ENCODE measurements around the gene POLD1. TPM values are rescaled to one million over a fixed set of nuclear protein-coding genes. Genes with fewer than 3 reads are reported as not detected.
"Not testable (repeated sequence)": the region's sequence is repeated elsewhere in the genome, so short reads cannot be mapped to it uniquely, and the experiment has no call there.

The POLD1 gene
- total and polyA plus RNA-seq, 7 experiments from 2014 or later: 26.0 to 110 (median 40.8) TPM

- DNase-seq (peak in 1 of 9 donors; percentile 21), ATAC-seq (no peak)
- Histone ChIP-seq H3K27ac (ENCODE audit: low read depth, low read length) (peak overlapping the region; percentile 75), H3K36me3 (ENCODE audit: control insufficient read depth in 2 of 3, insufficient read depth in 3 of 3, low read length in 3 of 3) (peaks cover 0 to 38% (median 9%) of the 10 kb centered on the region in 3 experiments), H3K4me3 (ENCODE audit: low read length) (peak overlapping the region; percentile 74), H3K9me3 (ENCODE audit: control insufficient read depth in 2 of 3, low read length in 3 of 3) (no peaks in the 10 kb centered on the region), H3K4me1 (ENCODE audit: control insufficient read depth in 2 of 2, insufficient read depth in 2 of 2, low read length in 2 of 2) (peaks cover 3 to 7% of the 10 kb centered on the region in 2 donors), H3K27me3 (ENCODE audit: control insufficient read depth in 2 of 2, insufficient read depth in 2 of 2, low read length in 2 of 2) (no peaks in the 10 kb centered on the region)
- H3K9me3 Mint-ChIP-seq: peaks cover 0 to 8% (median 0%) of the 10 kb centered on the region in 11 donors
- intact Hi-C loops (cut with micrococcal nuclease): loop anchor here (1.0 to 10.0 kb wide), 17 partner anchors 9 to 980 kb away; partner anchors contain the start of genes NR1H2 (in 2 of the 2), CLDND2 (in 1 of the 2), CLEC11A (in 1 of the 2) and CTU1 (in 1 of the 2)
- peak overlapping the region in 8 of 9 donors; percentile 83 to 97 (median 94) for H3K27ac Mint-ChIP-seq
- H3K4me3 Mint-ChIP-seq: peak overlapping the region; percentile 91 to 99 (median 94)
- no peaks in the 10 kb centered on the region for H3K27me3 Mint-ChIP-seq
- CTCF ChIA-PET: no interaction called here
- H3K36me3 Mint-ChIP-seq: peaks cover 2 to 15% (median 11%) of the 10 kb centered on the region in 5 donors
- POLR2A ChIA-PET: interaction anchor here (1.0 to 2.0 kb wide), 8 partner anchors 9 to 126 kb away, joined by 3 to 11 read pairs (median 6); partner anchors contain the start of genes JOSD2 and NR1H2
- peaks cover 16 to 42% (median 31%) of the 10 kb centered on the region in 7 donors for H3K4me1 Mint-ChIP-seq
Measured at GRCh38 chr19:50384685-50385535, 763 bp downstream of the POLD1 start.

GRCh38 chr19:50387176-50387867, 3.2 kb downstream of the POLD1 start:
- peaks cover 3 to 7% of the 10 kb centered on the region in 2 donors for H3K4me1 ChIP-seq (ENCODE audit: control insufficient read depth in 2 of 2, insufficient read depth in 2 of 2, low read length in 2 of 2)
- H3K27me3 Mint-ChIP-seq: no peaks in the 10 kb centered on the region
- intact Hi-C loops (cut with micrococcal nuclease): loop anchor here (10.0 kb wide), 2 partner anchors 337 to 977 kb away; partner anchors contain the start of genes CLDND2 (in 1 of the 2), CLEC11A (in 1 of the 2) and ETFB (in 1 of the 2)
- H3K27ac Mint-ChIP-seq: peak overlapping the region in 3 of 9 donors; percentile 4 to 62 (median 38)
- H3K27ac ChIP-seq (ENCODE audit: low read depth, low read length): no peak overlapping the region
- ATAC-seq: no peak
- no peaks in the 10 kb centered on the region for H3K9me3 ChIP-seq (ENCODE audit: control insufficient read depth in 2 of 3, low read length in 3 of 3)
- no peak for DNase-seq
- H3K4me3 ChIP-seq (ENCODE audit: low read length): no peak overlapping the region
- peaks cover 0 to 18% (median 5%) of the 10 kb centered on the region in 5 donors for H3K36me3 Mint-ChIP-seq
- peak overlapping the region in 1 of 10 donors; percentile 12 for H3K4me3 Mint-ChIP-seq
- ChIA-PET CTCF (no interaction called here), POLR2A (no interaction called here)
- H3K4me1 Mint-ChIP-seq: peaks cover 16 to 38% (median 31%) of the 10 kb centered on the region in 7 donors
- peaks cover 0 to 8% (median 0%) of the 10 kb centered on the region in 11 donors for H3K9me3 Mint-ChIP-seq
- H3K36me3 ChIP-seq (ENCODE audit: control insufficient read depth in 2 of 3, insufficient read depth in 3 of 3, low read length in 3 of 3): peaks cover 0 to 14% (median 0%) of the 10 kb centered on the region in 3 experiments
- H3K27me3 ChIP-seq (ENCODE audit: control insufficient read depth in 2 of 2, insufficient read depth in 2 of 2, low read length in 2 of 2): no peaks in the 10 kb centered on the region

- peak overlapping the region in 1 of 10 donors; percentile 12 for H3K4me3 Mint-ChIP-seq
- Histone ChIP-seq H3K27ac (ENCODE audit: low read depth, low read length) (no peak overlapping the region), H3K36me3 (ENCODE audit: control insufficient read depth in 2 of 3, insufficient read depth in 3 of 3, low read length in 3 of 3) (peaks cover 0 to 10% (median 0%) of the 10 kb centered on the region in 3 experiments), H3K4me3 (ENCODE audit: low read length) (no peak overlapping the region), H3K9me3 (ENCODE audit: control insufficient read depth in 2 of 3, low read length in 3 of 3) (no peaks in the 10 kb centered on the region), H3K4me1 (ENCODE audit: control insufficient read depth in 2 of 2, insufficient read depth in 2 of 2, low read length in 2 of 2) (peaks cover 3 to 7% of the 10 kb centered on the region in 2 donors), H3K27me3 (ENCODE audit: control insufficient read depth in 2 of 2, insufficient read depth in 2 of 2, low read length in 2 of 2) (no peaks in the 10 kb centered on the region)
- peak overlapping the region in 2 of 9 donors; percentile 20 to 62 for H3K27ac Mint-ChIP-seq
- peaks cover 16 to 38% (median 31%) of the 10 kb centered on the region in 7 donors for H3K4me1 Mint-ChIP-seq
- H3K9me3 Mint-ChIP-seq: peaks cover 0 to 8% (median 0%) of the 10 kb centered on the region in 11 donors
- ATAC-seq (no peak), DNase-seq (no peak)
- H3K27me3 Mint-ChIP-seq: no peaks in the 10 kb centered on the region
- H3K36me3 Mint-ChIP-seq: peaks cover 0 to 20% (median 5%) of the 10 kb centered on the region in 5 donors
- POLR2A ChIA-PET: no interaction called here
- CTCF ChIA-PET: no interaction called here
- intact Hi-C loops (cut with micrococcal nuclease): loop anchor here (10.0 kb wide), 2 partner anchors 337 to 977 kb away; partner anchors contain the start of genes CLDND2 (in 1 of the 2), CLEC11A (in 1 of the 2) and ETFB (in 1 of the 2)
Measured at GRCh38 chr19:50387868-50388245, 3.7 kb downstream of the POLD1 start.

- H3K27me3 ChIP-seq (ENCODE audit: control insufficient read depth in 2 of 2, insufficient read depth in 2 of 2, low read length in 2 of 2); H3K27me3 Mint-ChIP-seq; intact Hi-C loops (cut with micrococcal nuclease); H3K36me3 ChIP-seq (ENCODE audit: control insufficient read depth in 2 of 3, insufficient read depth in 3 of 3, low read length in 3 of 3); POLR2A ChIA-PET; CTCF ChIA-PET; H3K27ac Mint-ChIP-seq; DNase-seq; H3K9me3 Mint-ChIP-seq; H3K4me1 ChIP-seq (ENCODE audit: control insufficient read depth in 2 of 2, insufficient read depth in 2 of 2, low read length in 2 of 2); H3K4me3 Mint-ChIP-seq; H3K9me3 ChIP-seq (ENCODE audit: control insufficient read depth in 2 of 3, low read length in 3 of 3); H3K4me3 ChIP-seq (ENCODE audit: low read length); ATAC-seq; H3K27ac ChIP-seq (ENCODE audit: low read depth, low read length): not testable (repeated sequence)
- Mint-ChIP-seq H3K36me3 (peaks cover 5 to 30% (median 10%) of the 10 kb centered on the region in 5 donors), H3K4me1 (peaks cover under 1 to 18% (median 9%) of the 10 kb centered on the region in 7 donors)
Measured at GRCh38 chr19:50390295-50390694, 6.1 kb downstream of the POLD1 start.

GRCh38 chr19:50390952-50391351, 6.8 kb downstream of the POLD1 start:
- ATAC-seq; H3K9me3 Mint-ChIP-seq; POLR2A ChIA-PET; intact Hi-C loops (cut with micrococcal nuclease); CTCF ChIA-PET; H3K4me1 ChIP-seq (ENCODE audit: control insufficient read depth in 2 of 2, insufficient read depth in 2 of 2, low read length in 2 of 2); H3K4me3 Mint-ChIP-seq; H3K27me3 ChIP-seq (ENCODE audit: control insufficient read depth in 2 of 2, insufficient read depth in 2 of 2, low read length in 2 of 2); H3K27ac Mint-ChIP-seq; H3K36me3 ChIP-seq (ENCODE audit: control insufficient read depth in 2 of 3, insufficient read depth in 3 of 3, low read length in 3 of 3); H3K27ac ChIP-seq (ENCODE audit: low read depth, low read length); H3K27me3 Mint-ChIP-seq; H3K4me3 ChIP-seq (ENCODE audit: low read length); H3K9me3 ChIP-seq (ENCODE audit: control insufficient read depth in 2 of 3, low read length in 3 of 3); DNase-seq: not testable (repeated sequence)
- Mint-ChIP-seq H3K4me1 (peaks cover under 1 to 15% (median 8%) of the 10 kb centered on the region in 7 donors), H3K36me3 (peaks cover 8 to 30% (median 14%) of the 10 kb centered on the region in 5 donors)

- DNase-seq (no peak), ATAC-seq (no peak)
- ChIA-PET CTCF (no interaction called here), POLR2A (no interaction called here)
- Histone ChIP-seq H3K36me3 (ENCODE audit: control insufficient read depth in 2 of 3, insufficient read depth in 3 of 3, low read length in 3 of 3) (peaks cover 0 to under 1% (median 0%) of the 10 kb centered on the region in 3 experiments), H3K27ac (ENCODE audit: low read depth, low read length) (no peak overlapping the region), H3K4me3 (ENCODE audit: low read length) (no peak overlapping the region), H3K27me3 (ENCODE audit: control insufficient read depth in 2 of 2, insufficient read depth in 2 of 2, low read length in 2 of 2) (no peaks in the 10 kb centered on the region), H3K9me3 (ENCODE audit: control insufficient read depth in 2 of 3, low read length in 3 of 3) (no peaks in the 10 kb centered on the region), H3K4me1 (ENCODE audit: control insufficient read depth in 2 of 2, insufficient read depth in 2 of 2, low read length in 2 of 2) (no peaks in the 10 kb centered on the region)
- intact Hi-C loops (cut with micrococcal nuclease): no loop called here
- Mint-ChIP-seq H3K36me3 (peaks cover 5 to 28% (median 14%) of the 10 kb centered on the region in 5 donors), H3K27ac (no peak overlapping the region), H3K4me1 (peaks cover 0 to 12% (median 5%) of the 10 kb centered on the region in 7 donors), H3K27me3 (no peaks in the 10 kb centered on the region), H3K4me3 (no peak overlapping the region), H3K9me3 (no peaks in the 10 kb centered on the region)
Measured at GRCh38 chr19:50392759-50393158, 8.6 kb downstream of the POLD1 start.

Measured in naive thymus-derived CD4-positive, alpha-beta T cell (primary cell).